Calu3 (cell line): Measurements from ENCODE around the gene ADPRHL1. TPM values are rescaled to one million over a fixed set of nuclear protein-coding genes. Genes with fewer than 3 reads are reported as not detected.

Source experiments
- BruUV-seq: library from RNA; stranded (reverse); fragments of 400-500 nt; replicated peaks from 2 replicates; lab custom pipeline; 2021; lab: Mats Ljungman, UMichigan
- CTCF ChIA-PET: fragments of 300-600 bp; sonication (Branson Sonifier 250); formaldehyde crosslinking; loops from one replicate; lab custom pipeline; 2022; ENCODE audit warnings: antibody characterized with exemption; lab: Charles Lee
- DNase-seq: peaks from one replicate; pipeline ENCODE4 v3.0.0; 2022
- H3K27ac Mint-ChIP-seq: one replicate; pipeline ENCODE4 v1.8.0; 2022; ENCODE audit warnings: mixed read lengths; ENCODE audit not compliant: unreplicated experiment
- H3K27me3 Mint-ChIP-seq: one replicate; pipeline ENCODE4 v1.8.0; 2022; ENCODE audit warnings: mixed read lengths; ENCODE audit not compliant: unreplicated experiment
- H3K36me3 Mint-ChIP-seq: one replicate; pipeline ENCODE4 v1.8.0; 2022; ENCODE audit warnings: mild to moderate bottlenecking, moderate library complexity, mixed read lengths; ENCODE audit not compliant: insufficient read depth, unreplicated experiment
- H3K4me1 Mint-ChIP-seq: one replicate; pipeline ENCODE4 v1.8.0; 2022; ENCODE audit warnings: mild to moderate bottlenecking, low read depth, mixed read lengths; ENCODE audit not compliant: unreplicated experiment
- H3K4me3 Mint-ChIP-seq: one replicate; pipeline ENCODE4 v1.8.0; 2022; ENCODE audit warnings: mild to moderate bottlenecking, low read depth, moderate library complexity, mixed read lengths; ENCODE audit not compliant: unreplicated experiment
- H3K9me3 Mint-ChIP-seq: one replicate; pipeline ENCODE4 v1.8.0; 2022; ENCODE audit warnings: low read depth, mixed read lengths; ENCODE audit not compliant: unreplicated experiment
- intact Hi-C: fragments of 100-400 bp; cut with micrococcal nuclease; formaldehyde crosslinking; loops from one replicate; pipeline ENCODE4 v1.10.0; 2022; ENCODE audit not compliant: unreplicated experiment
- total RNA-seq: library from RNA; stranded (reverse); gene quantifications from 2 replicates; pipeline ENCODE4 v1.2.3, GENCODE V29; 2022
- TF ChIP-seq, protein P1 (sequence below): fragments of 200-600 bp; IDR thresholded peaks from one replicate; pipeline ENCODE4 v1.8.0; 2022; ENCODE audit warnings: antibody characterized with exemption; ENCODE audit not compliant: unreplicated experiment

ADPRHL1 gene
- total RNA-seq, 1 experiment from 2014 or later: 2.0 TPM

DNA sequence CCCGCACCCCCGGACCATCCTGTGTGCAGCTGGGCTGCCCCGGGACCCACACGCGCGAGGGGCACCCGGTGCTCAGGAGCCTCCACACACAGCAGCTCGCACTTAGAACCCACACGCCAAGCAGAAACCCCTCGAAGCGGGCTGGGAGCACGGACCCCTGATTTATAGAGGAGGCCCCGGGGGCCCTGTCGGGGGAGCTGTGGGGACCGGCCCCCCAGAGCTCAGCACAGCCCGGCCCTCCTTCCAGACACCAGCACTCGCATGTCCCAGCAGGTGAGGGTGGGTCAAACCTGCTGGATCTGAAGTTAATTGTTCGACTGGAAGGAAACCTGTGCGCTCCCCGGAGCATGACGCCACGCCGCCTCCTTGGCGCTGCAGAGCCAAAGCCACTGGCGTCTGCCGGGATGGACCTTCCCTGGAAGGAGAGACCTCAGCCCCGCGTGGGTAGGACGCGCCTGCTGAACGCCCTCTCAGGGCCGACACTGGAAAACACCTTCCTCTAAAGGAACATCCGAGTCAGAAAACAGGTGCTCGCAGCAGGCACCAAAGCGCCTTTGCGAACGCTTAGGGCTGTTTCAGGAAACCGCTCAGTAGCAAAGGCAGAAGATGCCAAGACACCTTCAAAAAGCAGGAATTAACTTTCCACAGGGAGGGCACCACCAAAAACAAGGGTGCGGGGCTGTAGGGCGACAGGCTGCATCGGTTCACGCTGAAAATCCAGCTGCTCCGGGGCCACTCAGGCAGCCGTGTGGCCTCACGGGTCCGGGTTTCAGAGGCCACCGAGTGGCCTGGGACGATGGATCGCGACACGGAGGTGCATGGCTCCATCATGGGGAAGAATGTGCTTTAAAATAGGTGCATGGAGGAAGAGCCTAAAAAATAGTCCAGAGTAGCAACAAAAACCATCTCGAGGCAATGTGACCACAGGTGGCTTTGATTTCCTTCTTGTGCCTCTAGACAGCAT lies 51.6 kb downstream of the ADPRHL1 start:
- H3K4me3 Mint-ChIP-seq: no peak overlapping the region
- H3K27ac Mint-ChIP-seq: no peak overlapping the region
- CTCF ChIA-PET: no interaction called here
- no peaks in the 10 kb centered on the region for H3K27me3 Mint-ChIP-seq
- H3K9me3 Mint-ChIP-seq: no peaks in the 10 kb centered on the region
- no TSS peak for BruUV-seq
- no peak for DNase-seq
- TF ChIP-seq, protein P1, sequence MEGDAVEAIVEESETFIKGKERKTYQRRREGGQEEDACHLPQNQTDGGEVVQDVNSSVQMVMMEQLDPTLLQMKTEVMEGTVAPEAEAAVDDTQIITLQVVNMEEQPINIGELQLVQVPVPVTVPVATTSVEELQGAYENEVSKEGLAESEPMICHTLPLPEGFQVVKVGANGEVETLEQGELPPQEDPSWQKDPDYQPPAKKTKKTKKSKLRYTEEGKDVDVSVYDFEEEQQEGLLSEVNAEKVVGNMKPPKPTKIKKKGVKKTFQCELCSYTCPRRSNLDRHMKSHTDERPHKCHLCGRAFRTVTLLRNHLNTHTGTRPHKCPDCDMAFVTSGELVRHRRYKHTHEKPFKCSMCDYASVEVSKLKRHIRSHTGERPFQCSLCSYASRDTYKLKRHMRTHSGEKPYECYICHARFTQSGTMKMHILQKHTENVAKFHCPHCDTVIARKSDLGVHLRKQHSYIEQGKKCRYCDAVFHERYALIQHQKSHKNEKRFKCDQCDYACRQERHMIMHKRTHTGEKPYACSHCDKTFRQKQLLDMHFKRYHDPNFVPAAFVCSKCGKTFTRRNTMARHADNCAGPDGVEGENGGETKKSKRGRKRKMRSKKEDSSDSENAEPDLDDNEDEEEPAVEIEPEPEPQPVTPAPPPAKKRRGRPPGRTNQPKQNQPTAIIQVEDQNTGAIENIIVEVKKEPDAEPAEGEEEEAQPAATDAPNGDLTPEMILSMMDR: no peak
- no peaks in the 10 kb centered on the region for H3K36me3 Mint-ChIP-seq
- no peaks in the 10 kb centered on the region for H3K4me1 Mint-ChIP-seq
- intact Hi-C loops: no loop called here

DNA sequence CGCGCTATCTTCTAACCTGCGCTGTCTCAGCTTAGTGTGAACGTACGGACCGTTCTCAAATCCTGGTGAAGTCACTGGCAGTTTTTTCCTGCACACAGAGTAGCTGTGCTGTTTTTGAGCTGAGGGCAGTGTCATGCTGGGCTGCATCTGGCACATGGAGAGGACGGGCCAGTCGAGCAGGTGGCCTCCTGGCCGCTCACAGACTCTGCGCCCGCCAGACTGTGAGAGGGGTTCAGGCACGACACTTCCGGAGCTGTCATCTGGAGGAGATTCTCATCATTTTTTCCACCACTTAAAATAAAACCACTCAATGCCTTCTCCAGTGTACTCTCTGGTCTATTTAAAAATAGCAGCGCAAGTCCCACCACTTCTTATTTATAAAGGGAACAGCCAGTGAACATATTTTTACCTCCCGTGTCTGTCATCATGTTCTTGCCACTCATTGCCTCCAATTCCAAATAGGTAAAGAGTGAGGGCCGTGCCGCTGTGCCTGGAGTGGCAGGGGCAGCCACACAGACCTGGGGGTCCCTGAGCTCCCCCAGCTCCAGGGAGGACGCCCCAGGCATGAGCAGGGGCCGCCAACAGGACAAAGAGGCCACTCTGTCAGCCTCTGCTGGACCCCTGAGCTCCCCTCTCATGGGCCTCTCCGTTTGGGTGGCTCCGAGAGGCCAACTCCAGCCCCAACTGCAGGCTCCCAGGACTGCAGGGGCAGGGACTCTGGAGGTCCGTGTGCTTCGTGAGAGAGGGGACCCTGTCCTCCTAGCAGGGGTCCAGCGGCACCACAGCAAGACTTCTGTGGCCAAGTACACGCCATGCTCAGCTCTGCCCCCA lies 52.5 kb downstream of the ADPRHL1 start:
- no peaks in the 10 kb centered on the region for H3K27me3 Mint-ChIP-seq
- no peaks in the 10 kb centered on the region for H3K9me3 Mint-ChIP-seq
- intact Hi-C loops: no loop called here
- no peaks in the 10 kb centered on the region for H3K4me1 Mint-ChIP-seq
- no peaks in the 10 kb centered on the region for H3K36me3 Mint-ChIP-seq
- DNase-seq: no peak
- TF ChIP-seq, protein P1: no peak
- CTCF ChIA-PET: no interaction called here
- no TSS peak for BruUV-seq
- no peak overlapping the region for H3K27ac Mint-ChIP-seq
- H3K4me3 Mint-ChIP-seq: no peak overlapping the region

DNA sequence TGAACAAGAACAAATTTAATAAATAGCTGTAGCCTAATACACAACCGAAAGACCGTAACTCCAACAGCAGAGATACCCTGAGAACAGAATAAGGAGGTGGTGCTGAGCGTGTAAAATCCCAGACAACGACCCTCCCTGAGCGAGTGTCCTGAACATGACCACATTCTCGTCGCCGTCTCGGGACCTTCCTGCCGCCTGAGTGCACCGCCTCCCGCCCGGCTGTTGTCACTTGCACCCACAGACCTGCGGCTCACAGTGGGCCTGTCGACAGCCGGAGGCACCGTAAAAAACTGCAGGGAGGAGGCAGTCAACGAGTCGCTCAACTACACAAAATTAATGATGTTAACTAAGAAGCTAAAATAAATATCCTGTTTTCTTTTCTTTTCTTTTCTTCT lies 53.5 kb downstream of the ADPRHL1 start:
- H3K27ac Mint-ChIP-seq: no peak overlapping the region
- H3K27me3 Mint-ChIP-seq: no peaks in the 10 kb centered on the region
- no peaks in the 10 kb centered on the region for H3K9me3 Mint-ChIP-seq
- BruUV-seq: no TSS peak
- H3K4me1 Mint-ChIP-seq: no peaks in the 10 kb centered on the region
- H3K36me3 Mint-ChIP-seq: no peaks in the 10 kb centered on the region
- no peak overlapping the region for H3K4me3 Mint-ChIP-seq
- no peak for DNase-seq
- TF ChIP-seq, protein P1: no peak
- CTCF ChIA-PET: no interaction called here
- intact Hi-C loops: no loop called here

DNA sequence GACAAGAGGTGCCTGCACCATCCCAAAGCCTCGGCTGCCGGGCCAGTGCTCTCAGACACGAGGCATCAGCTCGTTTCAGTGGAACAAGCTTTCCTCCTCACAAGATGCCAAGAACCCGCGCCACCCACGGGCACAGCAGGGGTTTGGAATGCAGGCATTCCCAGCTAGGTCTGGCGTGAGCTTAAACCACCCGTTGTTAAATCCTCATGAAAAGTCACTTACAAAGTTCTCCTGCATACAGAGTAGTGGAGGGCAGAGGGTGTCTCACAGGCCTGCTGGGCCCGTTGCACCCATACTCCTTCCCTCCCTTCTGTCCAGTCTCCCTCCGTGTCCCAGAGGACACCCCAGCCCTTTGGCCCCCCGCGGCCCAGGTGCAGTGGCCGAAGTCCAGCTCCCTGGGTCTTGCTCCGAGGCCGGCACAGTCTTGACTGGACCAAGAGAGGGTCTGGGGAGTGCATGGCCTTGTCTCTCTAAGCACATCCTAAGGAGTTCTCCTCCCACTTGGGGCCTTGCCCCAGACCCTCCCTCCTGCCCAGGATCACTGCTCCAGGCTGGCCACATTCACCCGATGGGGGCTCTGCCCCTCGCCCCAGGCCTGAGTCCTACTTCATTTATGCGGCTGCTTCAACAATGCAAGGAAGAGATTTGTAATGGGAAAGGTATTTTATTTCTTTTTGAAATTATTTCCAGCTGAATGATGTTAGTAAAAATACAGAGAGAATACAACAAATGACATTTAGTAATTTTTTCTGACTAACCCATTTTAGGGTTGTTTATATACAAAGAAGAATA lies 54.1 kb downstream of the ADPRHL1 start:
- Mint-ChIP-seq H3K4me3 (no peak overlapping the region), H3K9me3 (no peaks in the 10 kb centered on the region), H3K27ac (no peak overlapping the region), H3K27me3 (no peaks in the 10 kb centered on the region), H3K36me3 (no peaks in the 10 kb centered on the region), H3K4me1 (no peaks in the 10 kb centered on the region)
- intact Hi-C loops: no loop called here
- BruUV-seq: no TSS peak
- TF ChIP-seq, protein P1: no peak
- CTCF ChIA-PET: interaction anchor here (0.6 kb wide), 1 partner anchor 29 kb away, joined by 3 read pairs; no protein-coding TSS in a partner anchor
- DNase-seq: no peak
